GM20000 (cell line): ENCODE measurements around the gene ZP2.
"Not testable (repeated sequence)": the region's sequence is repeated elsewhere in the genome, so short reads cannot be mapped to it uniquely, and the experiment has no call there.

Experiments
- DNase-seq: peaks from one replicate; pipeline ENCODE4 v3.0.0; 2012; ENCODE audit warnings: low spot score
- TF ChIP-seq, protein P1 (sequence below): IDR thresholded peaks from 2 replicates; pipeline ENCODE4 v1.5.1; 2012; ENCODE audit warnings: mild to moderate bottlenecking, control low read depth; ENCODE audit errors: extremely low read depth, missing control alignments

The ZP2 gene

GRCh38 chr16:21211486-21211885 is at the start of gene ZP2:
ZP2 (minus strand) TSS chr16:21211574; CDS start chr16:21211547, 27 bp downstream.
- TF ChIP-seq, protein P1, sequence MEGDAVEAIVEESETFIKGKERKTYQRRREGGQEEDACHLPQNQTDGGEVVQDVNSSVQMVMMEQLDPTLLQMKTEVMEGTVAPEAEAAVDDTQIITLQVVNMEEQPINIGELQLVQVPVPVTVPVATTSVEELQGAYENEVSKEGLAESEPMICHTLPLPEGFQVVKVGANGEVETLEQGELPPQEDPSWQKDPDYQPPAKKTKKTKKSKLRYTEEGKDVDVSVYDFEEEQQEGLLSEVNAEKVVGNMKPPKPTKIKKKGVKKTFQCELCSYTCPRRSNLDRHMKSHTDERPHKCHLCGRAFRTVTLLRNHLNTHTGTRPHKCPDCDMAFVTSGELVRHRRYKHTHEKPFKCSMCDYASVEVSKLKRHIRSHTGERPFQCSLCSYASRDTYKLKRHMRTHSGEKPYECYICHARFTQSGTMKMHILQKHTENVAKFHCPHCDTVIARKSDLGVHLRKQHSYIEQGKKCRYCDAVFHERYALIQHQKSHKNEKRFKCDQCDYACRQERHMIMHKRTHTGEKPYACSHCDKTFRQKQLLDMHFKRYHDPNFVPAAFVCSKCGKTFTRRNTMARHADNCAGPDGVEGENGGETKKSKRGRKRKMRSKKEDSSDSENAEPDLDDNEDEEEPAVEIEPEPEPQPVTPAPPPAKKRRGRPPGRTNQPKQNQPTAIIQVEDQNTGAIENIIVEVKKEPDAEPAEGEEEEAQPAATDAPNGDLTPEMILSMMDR, result no peak
- no peak for DNase-seq

GRCh38 chr16:21257284-21257683 is 45.9 kb upstream of the ZP2 start:
- no peak for DNase-seq
- TF ChIP-seq, protein P1, result no peak

- TF ChIP-seq, protein P1, result no peak
Observed at GRCh38 chr16:21256636-21257035, 45.3 kb upstream of the ZP2 start.

GRCh38 chr16:21253470-21253869 is 42.1 kb upstream of the ZP2 start:
- TF ChIP-seq, protein P1, result no peak
- no peak for DNase-seq

More at GRCh38 chr16:21256636-21257035, 45.3 kb upstream of the ZP2 start:
- no peak for DNase-seq

GRCh38 chr16:21250072-21250923 is 38.9 kb upstream of the ZP2 start:
- TF ChIP-seq, protein P1, result no peak
- no peak for DNase-seq

DNA sequence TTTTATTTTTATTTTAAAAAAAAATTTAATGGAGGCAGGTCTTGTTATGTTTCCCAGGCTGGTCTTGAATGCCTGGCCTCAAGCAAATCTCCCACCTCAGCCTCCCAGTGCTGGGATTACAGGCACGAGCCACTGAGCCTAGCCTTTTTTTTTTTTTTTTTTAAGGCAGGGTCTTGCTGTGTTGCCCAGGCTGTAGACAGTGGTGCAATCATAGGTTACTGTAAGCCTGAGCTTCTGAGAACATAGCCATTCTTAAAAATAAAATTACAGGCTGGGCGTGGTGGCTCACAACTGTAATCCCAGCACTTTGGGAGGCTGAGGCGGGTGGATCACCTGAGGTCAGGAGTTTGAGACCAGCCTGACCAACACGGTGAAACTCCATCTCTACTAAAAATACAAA is 36.8 kb upstream of the ZP2 start:
- DNase-seq, result not testable (repeated sequence)

GRCh38 chr16:21244518-21245215 is 33.3 kb upstream of the ZP2 start:
- no peak for DNase-seq
- TF ChIP-seq, protein P1, result no peak
